RWPE2 (cell line): ENCODE data around the gene RELN.
"Not testable (repeated sequence)": the region's sequence is repeated elsewhere in the genome, so short reads cannot be mapped to it uniquely, and the experiment has no call there.

Source experiments
- ATAC-seq: fragments of 200-7000 bp; cut with Tn5 transposase; 3 replicates; pipeline ENCODE4 v1.9.1; 2021; ENCODE audit warnings: low read depth
- DNase-seq: peaks from one replicate; pipeline ENCODE4 v3.0.0-alpha.2; 2020; ENCODE audit warnings: low spot score
- H3K27ac ChIP-seq: fragments of 450-650 bp; 2 replicates; pipeline ENCODE4 v1.5.1; 2017; ENCODE audit warnings: mild to moderate bottlenecking; ENCODE audit not compliant: poor library complexity, severe bottlenecking
- H3K27me3 ChIP-seq: fragments of 250-450 bp; sonication (Bioruptor Pico); 2 replicates; pipeline ENCODE4 v1.5.1; 2021; ENCODE audit warnings: mild to moderate bottlenecking, moderate library complexity; ENCODE audit not compliant: insufficient read depth, poor library complexity, severe bottlenecking
- H3K36me3 ChIP-seq: fragments of 250-450 bp; sonication (Bioruptor Pico); 2 replicates; pipeline ENCODE4 v1.5.1; 2020; ENCODE audit warnings: low read depth, mild to moderate bottlenecking, moderate library complexity
- H3K4me1 ChIP-seq: fragments of 250-450 bp; sonication (Bioruptor Pico); 2 replicates; pipeline ENCODE4 v1.5.1; 2021; ENCODE audit warnings: mild to moderate bottlenecking, moderate library complexity; ENCODE audit not compliant: insufficient read depth, poor library complexity, severe bottlenecking
- H3K4me3 ChIP-seq: fragments of 250-450 bp; sonication (Bioruptor Pico); 2 replicates; pipeline ENCODE4 v1.5.1; 2021; ENCODE audit warnings: mild to moderate bottlenecking, moderate library complexity; ENCODE audit not compliant: severe bottlenecking
- H3K9me3 ChIP-seq: fragments of 250-450 bp; sonication (Bioruptor Pico); 2 replicates; pipeline ENCODE4 v1.5.1; 2021; ENCODE audit warnings: mild to moderate bottlenecking, moderate library complexity; ENCODE audit not compliant: severe bottlenecking
- TF ChIP-seq, protein P1 (sequence below): fragments of 450-650 bp; IDR thresholded peaks from one replicate; pipeline ENCODE4 v1.5.1; 2017; ENCODE audit warnings: mild to moderate bottlenecking, moderate library complexity; ENCODE audit not compliant: poor library complexity, severe bottlenecking

The RELN gene

DNA sequence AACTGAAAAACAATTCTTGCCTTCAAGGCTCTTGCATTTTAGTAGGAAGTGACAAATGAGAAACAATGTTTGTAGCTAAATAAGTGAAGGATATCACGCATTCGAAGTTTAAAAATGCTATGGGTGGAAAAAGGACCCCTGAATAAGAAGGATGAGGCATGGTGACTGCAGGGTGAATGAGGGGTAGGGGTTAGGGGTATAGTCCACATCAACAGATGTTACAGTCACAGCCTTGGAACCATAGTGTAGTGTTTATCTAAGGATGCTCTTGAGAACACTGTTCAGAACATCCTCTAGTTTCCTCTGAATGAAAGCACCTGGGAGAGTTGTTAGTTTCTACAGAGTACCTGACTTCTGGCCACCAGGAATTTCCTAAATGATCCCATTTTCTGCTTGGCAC is 157.0 kb downstream of the RELN start:
- TF ChIP-seq, protein P1, sequence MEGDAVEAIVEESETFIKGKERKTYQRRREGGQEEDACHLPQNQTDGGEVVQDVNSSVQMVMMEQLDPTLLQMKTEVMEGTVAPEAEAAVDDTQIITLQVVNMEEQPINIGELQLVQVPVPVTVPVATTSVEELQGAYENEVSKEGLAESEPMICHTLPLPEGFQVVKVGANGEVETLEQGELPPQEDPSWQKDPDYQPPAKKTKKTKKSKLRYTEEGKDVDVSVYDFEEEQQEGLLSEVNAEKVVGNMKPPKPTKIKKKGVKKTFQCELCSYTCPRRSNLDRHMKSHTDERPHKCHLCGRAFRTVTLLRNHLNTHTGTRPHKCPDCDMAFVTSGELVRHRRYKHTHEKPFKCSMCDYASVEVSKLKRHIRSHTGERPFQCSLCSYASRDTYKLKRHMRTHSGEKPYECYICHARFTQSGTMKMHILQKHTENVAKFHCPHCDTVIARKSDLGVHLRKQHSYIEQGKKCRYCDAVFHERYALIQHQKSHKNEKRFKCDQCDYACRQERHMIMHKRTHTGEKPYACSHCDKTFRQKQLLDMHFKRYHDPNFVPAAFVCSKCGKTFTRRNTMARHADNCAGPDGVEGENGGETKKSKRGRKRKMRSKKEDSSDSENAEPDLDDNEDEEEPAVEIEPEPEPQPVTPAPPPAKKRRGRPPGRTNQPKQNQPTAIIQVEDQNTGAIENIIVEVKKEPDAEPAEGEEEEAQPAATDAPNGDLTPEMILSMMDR, result no peak
- Histone ChIP-seq H3K27me3 (peaks cover 31% of the 10 kb centered on the region), H3K4me1 (no peaks in the 10 kb centered on the region), H3K36me3 (no peaks in the 10 kb centered on the region), H3K4me3 (no peak overlapping the region), H3K27ac (no peak overlapping the region), H3K9me3 (no peaks in the 10 kb centered on the region)
- ATAC-seq, result no peak
- no peak for DNase-seq

DNA sequence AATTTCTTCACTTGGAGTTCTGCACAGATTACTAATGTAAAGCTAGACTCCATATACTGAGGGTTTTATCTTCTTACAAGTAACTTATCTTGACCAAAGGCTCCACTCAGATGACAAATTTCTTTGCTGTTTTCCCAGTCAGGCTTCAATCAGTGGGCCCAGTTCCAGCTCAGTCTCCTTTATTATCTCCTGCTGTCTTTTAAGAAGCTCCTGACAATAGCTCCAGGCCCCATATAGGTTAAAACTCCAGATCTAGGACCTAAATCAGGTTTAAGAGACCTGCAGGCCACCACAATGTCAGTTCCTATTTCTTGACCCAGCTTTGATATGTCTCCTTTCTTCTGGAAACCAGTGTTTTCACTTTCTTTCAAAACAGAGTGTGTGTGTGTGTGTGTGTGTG is 165.2 kb downstream of the RELN start:
- H3K36me3 ChIP-seq, result no peaks in the 10 kb centered on the region
- H3K9me3 ChIP-seq, result no peaks in the 10 kb centered on the region
- H3K27ac ChIP-seq, result no peak overlapping the region
- no peaks in the 10 kb centered on the region for H3K4me1 ChIP-seq
- DNase-seq, result no peak
- no peak for ATAC-seq
- H3K27me3 ChIP-seq, result peaks cover 12% of the 10 kb centered on the region
- no peak overlapping the region for H3K4me3 ChIP-seq
- TF ChIP-seq, protein P1, result no peak

DNA sequence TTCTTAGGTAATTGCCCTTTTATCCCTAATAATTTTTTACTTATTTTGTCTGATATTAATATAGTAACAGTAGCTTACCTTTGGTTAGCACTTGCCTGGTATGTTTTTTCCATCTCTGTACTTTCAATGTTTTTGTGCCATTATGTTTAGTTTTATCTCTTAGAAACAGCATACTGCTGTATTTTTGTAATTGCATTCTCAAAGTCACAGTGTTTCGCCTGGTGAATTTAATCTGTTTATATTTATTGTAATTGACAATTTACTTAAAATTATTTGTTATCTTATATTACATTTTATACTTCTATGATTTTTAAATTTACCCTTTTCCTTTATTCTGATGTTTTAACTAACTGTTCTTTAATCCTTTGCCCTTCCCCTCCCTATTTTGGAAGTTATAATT is 166.4 kb downstream of the RELN start:
- Histone ChIP-seq H3K4me1 (no peaks in the 10 kb centered on the region), H3K4me3 (no peak overlapping the region), H3K36me3 (no peaks in the 10 kb centered on the region), H3K27ac (no peak overlapping the region), H3K27me3 (peaks cover 7% of the 10 kb centered on the region), H3K9me3 (no peaks in the 10 kb centered on the region)
- TF ChIP-seq, protein P1, result no peak
- no peak for ATAC-seq
- no peak for DNase-seq

DNA sequence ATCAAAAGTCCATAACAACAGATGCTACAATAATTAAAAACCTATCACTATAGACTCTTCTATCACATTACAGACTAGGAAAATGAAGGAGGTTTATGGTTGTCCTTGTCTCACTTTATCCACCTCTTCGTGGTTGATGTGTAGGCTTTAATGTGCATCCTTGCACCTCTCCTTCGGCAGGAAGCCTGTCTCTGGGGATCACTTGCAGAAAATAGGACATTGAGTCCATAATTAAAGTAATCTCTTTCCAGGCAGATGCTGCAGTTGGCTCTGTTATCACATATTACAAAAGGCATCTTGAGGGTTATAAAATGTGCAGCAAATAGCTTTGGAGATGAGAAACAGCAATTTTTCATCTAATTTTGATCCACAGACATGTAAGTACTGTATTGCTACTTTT is 168.4 kb downstream of the RELN start:
- Histone ChIP-seq H3K27ac (no peak overlapping the region), H3K4me3 (no peak overlapping the region), H3K36me3 (no peaks in the 10 kb centered on the region), H3K9me3 (no peaks in the 10 kb centered on the region), H3K27me3 (peaks cover 7% of the 10 kb centered on the region), H3K4me1 (no peaks in the 10 kb centered on the region)
- ATAC-seq (no peak), DNase-seq (no peak)
- TF ChIP-seq, protein P1, result no peak

DNA sequence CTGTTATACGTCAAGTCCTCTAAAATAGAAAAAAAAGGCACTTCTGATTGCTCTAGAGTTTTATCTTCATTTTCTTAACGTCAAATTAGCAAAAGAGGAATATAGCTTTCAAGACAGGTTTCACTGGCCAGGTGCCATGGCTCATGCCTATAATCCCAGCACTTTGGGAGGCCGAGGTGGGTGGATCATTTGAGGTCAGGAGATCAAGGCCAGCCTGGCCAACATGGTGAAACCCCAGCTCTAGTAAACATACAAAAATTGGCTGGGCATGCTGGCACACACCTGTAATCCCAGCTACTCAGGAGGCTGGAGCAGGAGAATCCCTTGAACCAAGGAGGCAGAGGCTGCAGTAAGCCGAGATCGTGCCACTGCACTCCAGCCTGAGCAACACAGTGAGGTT is 173.5 kb downstream of the RELN start:
- ATAC-seq, H3K36me3 ChIP-seq, H3K27me3 ChIP-seq, H3K4me1 ChIP-seq, H3K4me3 ChIP-seq, H3K9me3 ChIP-seq, DNase-seq, H3K27ac ChIP-seq: not testable (repeated sequence)
